Astrocyte of the cerebellum (primary cell): ENCODE data around the gene AP2B1.

Experiments used
- DNase-seq: peaks from one replicate; pipeline ENCODE4 v3.0.0-alpha.2; 2011; ENCODE audit warnings: low read depth
- H3K4me3 ChIP-seq: 2 replicates; pipeline ENCODE4 v1.5.1; 2011; ENCODE audit warnings: mild to moderate bottlenecking, low read depth, low read length, moderate library complexity
- CTCF ChIP-seq: IDR thresholded peaks from 2 replicates; pipeline ENCODE4 v1.5.1; 2012; ENCODE audit warnings: low read length, low read depth, moderate library complexity, mild to moderate bottlenecking; ENCODE audit errors: missing control alignments
- in situ Hi-C: cut with HindIII; loops from 2 replicates; pipeline ENCODE4 v1.10.0; 2017; ENCODE audit warnings: low sequenced_read_pairs

AP2B1 gene

GRCh38 chr17:35587074-35587961, at the start of gene AP2B1:
TSS of gene AP2B1 (plus strand) at chr17:35587322. CDS start at chr17:35594031, 6,709 bp downstream.
- in situ Hi-C loops = loop anchor here (25.0 kb wide), 1 partner anchor 600 kb away; the partner anchor contains the start of gene LIG3
- peak within 1 kb of the TSS; percentile 89 for H3K4me3 ChIP-seq
- TF ChIP-seq CTCF = no peak
- peak; percentile 93 for DNase-seq

GRCh38 chr17:35537601-35538141, 49.5 kb upstream of the AP2B1 start, which contains the start of gene SLFN12L:
TSS of gene SLFN12L (minus strand) at chr17:35537678. CDS start at chr17:35522364, 15,314 bp downstream.
- DNase-seq = no peak
- no peak within 1 kb of the TSS for H3K4me3 ChIP-seq
- no peak for TF ChIP-seq CTCF
- in situ Hi-C loops = loop anchor here (10.0 to 25.0 kb wide), 3 partner anchors 223 to 1100 kb away; partner anchors contain the start of genes NLE1 and UNC45B

GRCh38 chr17:35539659-35540026, 47.5 kb upstream of the AP2B1 start:
- no peak overlapping the region for H3K4me3 ChIP-seq
- no peak for DNase-seq
- in situ Hi-C loops = loop anchor here (10.0 to 25.0 kb wide), 3 partner anchors 225 to 1102 kb away; partner anchors contain the start of genes NLE1 and UNC45B
- TF ChIP-seq CTCF = no peak

GRCh38 chr17:35540589-35541404, 46.3 kb upstream of the AP2B1 start:
- TF ChIP-seq CTCF = no peak
- H3K4me3 ChIP-seq = no peak overlapping the region
- DNase-seq = no peak
- in situ Hi-C loops = loop anchor here (25.0 kb wide), 2 partner anchors 403 to 1103 kb away; partner anchors contain the start of genes NLE1 and UNC45B

- no peak overlapping the region for H3K4me3 ChIP-seq
- in situ Hi-C loops = loop anchor here (25.0 kb wide), 2 partner anchors 404 to 1104 kb away; partner anchors contain the start of genes NLE1 and UNC45B
- TF ChIP-seq CTCF = no peak
- no peak for DNase-seq
Measured at GRCh38 chr17:35541434-35541833, 45.7 kb upstream of the AP2B1 start.

- no peak for TF ChIP-seq CTCF
- DNase-seq = no peak
- in situ Hi-C loops = loop anchor here (25.0 kb wide), 2 partner anchors 406 to 1106 kb away; partner anchors contain the start of genes NLE1 and UNC45B
- no peak overlapping the region for H3K4me3 ChIP-seq
Measured at GRCh38 chr17:35542990-35543389, 44.1 kb upstream of the AP2B1 start.
